Suprapubic skin (tissue), 4 donors: Measurements from ENCODE around the gene SLC6A11.

ENCODE experiments used
- POLR2A ChIP-seq, 2 donors: fragments of 450-650 bp; IDR thresholded peaks; one replicate each; pipeline ENCODE4 v1.6.1; 2017; ENCODE audit warnings: antibody characterized with exemption in 2 of 2, mild to moderate bottlenecking in 2 of 2, moderate library complexity in 2 of 2
- POLR2AphosphoS5 ChIP-seq, 3 donors: sonication (generic); formaldehyde crosslinking; IDR thresholded peaks; one replicate each; pipeline ENCODE4 v1.6.1; 2017; ENCODE audit warnings: antibody characterized with exemption in 3 of 3
- TF ChIP-seq, protein P1 (sequence below), 2 donors: fragments of 200-600 bp in 1 of 2; fragments of 450-650 bp in 1 of 2; sonication (generic) in 1 of 2; IDR thresholded peaks; one replicate each; pipeline ENCODE4 v1.5.1; 2016 to 2019; ENCODE audit warnings: antibody characterized with exemption in 2 of 2, mild to moderate bottlenecking in 1 of 2, moderate library complexity in 1 of 2

DNA sequence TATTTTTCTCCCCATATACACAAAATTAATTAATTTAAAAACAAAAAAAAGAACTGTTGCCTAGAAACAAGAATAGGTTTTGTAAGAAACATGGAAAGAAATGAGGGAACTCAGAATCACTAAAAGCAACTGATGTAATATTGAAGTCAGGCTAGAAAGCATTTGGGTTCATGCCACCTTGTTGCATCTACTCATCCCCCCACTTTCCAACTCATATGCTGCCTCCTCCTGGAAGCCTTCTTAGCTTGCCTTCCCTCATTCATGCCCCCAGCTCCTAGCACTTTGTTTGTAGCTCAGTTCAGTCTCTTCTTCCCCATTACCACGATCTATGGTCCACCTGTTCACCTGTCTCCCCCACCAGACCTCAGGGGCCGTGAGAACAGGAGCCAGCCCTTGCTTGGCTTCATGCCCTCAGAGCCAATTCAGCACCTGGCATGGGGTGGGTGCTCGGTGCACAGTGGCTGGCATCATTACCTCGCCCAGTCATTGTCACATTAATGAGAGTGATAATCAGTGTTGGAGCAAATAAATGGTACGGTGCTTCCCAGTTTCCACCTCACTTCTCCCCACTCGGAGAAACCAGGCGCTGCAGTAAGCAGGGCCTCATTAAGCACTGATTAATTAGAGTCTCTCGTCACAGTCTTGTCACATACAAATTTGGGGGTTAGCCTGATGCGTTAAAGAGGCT lies 114.1 kb downstream of the SLC6A11 start:
- TF ChIP-seq, protein P1, sequence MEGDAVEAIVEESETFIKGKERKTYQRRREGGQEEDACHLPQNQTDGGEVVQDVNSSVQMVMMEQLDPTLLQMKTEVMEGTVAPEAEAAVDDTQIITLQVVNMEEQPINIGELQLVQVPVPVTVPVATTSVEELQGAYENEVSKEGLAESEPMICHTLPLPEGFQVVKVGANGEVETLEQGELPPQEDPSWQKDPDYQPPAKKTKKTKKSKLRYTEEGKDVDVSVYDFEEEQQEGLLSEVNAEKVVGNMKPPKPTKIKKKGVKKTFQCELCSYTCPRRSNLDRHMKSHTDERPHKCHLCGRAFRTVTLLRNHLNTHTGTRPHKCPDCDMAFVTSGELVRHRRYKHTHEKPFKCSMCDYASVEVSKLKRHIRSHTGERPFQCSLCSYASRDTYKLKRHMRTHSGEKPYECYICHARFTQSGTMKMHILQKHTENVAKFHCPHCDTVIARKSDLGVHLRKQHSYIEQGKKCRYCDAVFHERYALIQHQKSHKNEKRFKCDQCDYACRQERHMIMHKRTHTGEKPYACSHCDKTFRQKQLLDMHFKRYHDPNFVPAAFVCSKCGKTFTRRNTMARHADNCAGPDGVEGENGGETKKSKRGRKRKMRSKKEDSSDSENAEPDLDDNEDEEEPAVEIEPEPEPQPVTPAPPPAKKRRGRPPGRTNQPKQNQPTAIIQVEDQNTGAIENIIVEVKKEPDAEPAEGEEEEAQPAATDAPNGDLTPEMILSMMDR (IDR thresholded peaks at IDR 0.05), result no peak
- TF ChIP-seq POLR2A (IDR thresholded peaks at IDR 0.05) (no peak), POLR2AphosphoS5 (IDR thresholded peaks at IDR 0.05) (no peak)
